Smooth muscle cell (in vitro differentiated cells): ENCODE results near the gene DCBLD1. TPM values are rescaled to one million over a fixed set of nuclear protein-coding genes. Genes with fewer than 3 reads are reported as not detected.
A peak's percentile ranks its signal among the peaks of the same experiment; 100 is the strongest.

ENCODE experiments used
- DNase-seq: peaks from one replicate; lab custom pipeline; 2025; ENCODE audit not compliant: unreplicated experiment; lab: John Stamatoyannopoulos, UW
- H2AFZ ChIP-seq: fragments of 200-600 bp; sonication (generic); 2 replicates; pipeline ENCODE4 v1.6.0; 2016; ENCODE audit warnings: antibody characterized with exemption, low read depth, mild to moderate bottlenecking
- H3F3A ChIP-seq: fragments of 200-600 bp; sonication (generic); 2 replicates; pipeline ENCODE4 v1.6.0; 2017; ENCODE audit warnings: antibody characterized with exemption, low read depth
- H3K27ac ChIP-seq: fragments of 200-600 bp; sonication (generic); 2 replicates; pipeline ENCODE4 v1.5.1; 2016; ENCODE audit warnings: low read depth, mild to moderate bottlenecking
- H3K27me3 ChIP-seq: fragments of 200-600 bp; sonication (generic); 2 replicates; pipeline ENCODE4 v1.6.1; 2016; ENCODE audit warnings: low read depth, mild to moderate bottlenecking
- H3K36me3 ChIP-seq: fragments of 200-600 bp; sonication (generic); 2 replicates; pipeline ENCODE4 v1.5.1; 2016; ENCODE audit warnings: low read depth
- H3K4me1 ChIP-seq: fragments of 200-600 bp; sonication (generic); 2 replicates; pipeline ENCODE4 v1.5.1; 2016; ENCODE audit warnings: low read depth
- H3K4me2 ChIP-seq: fragments of 200-600 bp; sonication (generic); 2 replicates; pipeline ENCODE4 v1.6.0; 2016; ENCODE audit warnings: mild to moderate bottlenecking
- H3K4me3 ChIP-seq: fragments of 200-600 bp; sonication (generic); 2 replicates; pipeline ENCODE4 v1.5.1; 2016; ENCODE audit warnings: mild to moderate bottlenecking
- H3K79me2 ChIP-seq: fragments of 200-600 bp; sonication (generic); 2 replicates; pipeline ENCODE4 v1.6.0; 2016; ENCODE audit warnings: low read depth, mild to moderate bottlenecking
- H3K9ac ChIP-seq: fragments of 200-600 bp; sonication (generic); 2 replicates; pipeline ENCODE4 v1.6.0; 2016; ENCODE audit warnings: low read depth
- H3K9me3 ChIP-seq: fragments of 200-600 bp; sonication (generic); replicated peaks from 2 replicates; pipeline ENCODE4 v1.5.1; 2016; ENCODE audit warnings: low read depth
- H4K20me1 ChIP-seq: fragments of 200-600 bp; sonication (generic); 2 replicates; pipeline ENCODE4 v1.6.0; 2016; ENCODE audit warnings: low read depth
- WGBS: methylation state at CpG from one replicate; pipeline ENCODE4 v1.1.7; 2016; ENCODE audit warnings: low lambda C conversion rate; 5-methylcytosine and 5-hydroxymethylcytosine counted together
- polyA plus RNA-seq: library from polyadenylated mRNA; unstranded; fragments of >200 nt; fragmentation: Nextera tagmentation; extraction: Ambion mirVana; gene quantifications from 2 replicates; pipeline ENCODE4 v1.2.1, GENCODE V29; 2016
- total RNA-seq: library from RNA; depleted of rRNA; stranded (reverse); fragments of >200 nt; gene quantifications from 2 replicates; pipeline ENCODE4 v1.2.3, GENCODE V29; 2014
- TF ChIP-seq, protein P1 (sequence below): fragments of 200-600 bp; sonication (generic); IDR thresholded peaks from 2 replicates; pipeline ENCODE4 v1.5.1; 2017; ENCODE audit warnings: borderline replicate concordance, mild to moderate bottlenecking, antibody characterized with exemption; ENCODE audit not compliant: insufficient read depth, poor library complexity, severe bottlenecking

The DCBLD1 gene
- total and polyA plus RNA-seq, 2 experiments from 2014 or later, result 44.6 to 82.1 TPM

DNA sequence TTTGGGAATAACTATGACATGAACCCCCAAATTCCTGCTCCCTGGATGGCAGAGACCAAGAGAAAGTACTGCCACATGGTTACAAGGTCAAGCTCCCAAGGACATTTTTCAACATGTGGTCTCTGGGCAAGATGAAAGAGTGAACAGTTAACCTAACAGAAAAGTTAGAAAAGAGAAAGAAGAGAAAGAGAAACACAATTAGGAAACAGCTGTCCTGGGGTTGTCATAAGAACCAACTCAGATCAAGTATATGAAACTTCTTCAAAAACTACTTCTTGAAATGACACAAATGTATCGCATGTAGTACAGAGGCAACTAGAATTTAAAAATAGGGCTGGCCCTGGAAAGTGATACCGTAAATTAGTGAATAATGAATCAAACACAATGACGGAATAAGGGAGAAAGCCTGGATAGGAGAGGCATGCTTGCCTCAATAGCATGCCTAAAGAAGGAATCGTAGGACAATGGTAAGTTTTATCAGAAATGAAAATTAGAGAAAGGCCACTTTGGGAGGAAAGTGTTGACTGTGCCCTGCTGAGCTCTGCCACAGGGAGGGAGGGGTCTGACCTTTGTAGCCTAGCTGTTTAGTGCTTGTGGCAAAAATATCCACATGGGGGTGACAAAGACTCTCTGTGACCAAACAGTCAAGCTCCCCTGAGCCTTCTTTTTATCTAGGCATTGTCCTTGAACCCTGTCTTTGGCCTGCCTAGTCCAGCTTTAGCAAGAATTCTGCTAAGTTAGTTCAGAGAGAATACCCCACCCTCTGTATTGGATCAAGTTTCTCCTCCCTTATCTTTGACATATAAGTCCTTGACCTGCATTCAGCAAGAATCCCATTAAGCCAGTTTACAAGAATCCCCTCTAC, 4.3 kb upstream of the DCBLD1 start:
- no peaks in the 10 kb centered on the region for H4K20me1 ChIP-seq
- no peak overlapping the region for H2AFZ ChIP-seq
- no peak for DNase-seq
- TF ChIP-seq, protein P1, sequence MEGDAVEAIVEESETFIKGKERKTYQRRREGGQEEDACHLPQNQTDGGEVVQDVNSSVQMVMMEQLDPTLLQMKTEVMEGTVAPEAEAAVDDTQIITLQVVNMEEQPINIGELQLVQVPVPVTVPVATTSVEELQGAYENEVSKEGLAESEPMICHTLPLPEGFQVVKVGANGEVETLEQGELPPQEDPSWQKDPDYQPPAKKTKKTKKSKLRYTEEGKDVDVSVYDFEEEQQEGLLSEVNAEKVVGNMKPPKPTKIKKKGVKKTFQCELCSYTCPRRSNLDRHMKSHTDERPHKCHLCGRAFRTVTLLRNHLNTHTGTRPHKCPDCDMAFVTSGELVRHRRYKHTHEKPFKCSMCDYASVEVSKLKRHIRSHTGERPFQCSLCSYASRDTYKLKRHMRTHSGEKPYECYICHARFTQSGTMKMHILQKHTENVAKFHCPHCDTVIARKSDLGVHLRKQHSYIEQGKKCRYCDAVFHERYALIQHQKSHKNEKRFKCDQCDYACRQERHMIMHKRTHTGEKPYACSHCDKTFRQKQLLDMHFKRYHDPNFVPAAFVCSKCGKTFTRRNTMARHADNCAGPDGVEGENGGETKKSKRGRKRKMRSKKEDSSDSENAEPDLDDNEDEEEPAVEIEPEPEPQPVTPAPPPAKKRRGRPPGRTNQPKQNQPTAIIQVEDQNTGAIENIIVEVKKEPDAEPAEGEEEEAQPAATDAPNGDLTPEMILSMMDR, result peak; percentile 15
- no peaks in the 10 kb centered on the region for H3K79me2 ChIP-seq
- H3K9me3 ChIP-seq, result no peaks in the 10 kb centered on the region
- H3K4me3 ChIP-seq, result no peak overlapping the region
- no peaks in the 10 kb centered on the region for H3K27me3 ChIP-seq
- H3K9ac ChIP-seq, result no peak overlapping the region
- WGBS, result 86% methylated on average over 4 of the region's 4 CpGs
- no peaks in the 10 kb centered on the region for H3K4me1 ChIP-seq
- H3F3A ChIP-seq, result peaks cover 17% of the 10 kb centered on the region
- no peak overlapping the region for H3K4me2 ChIP-seq
- H3K36me3 ChIP-seq, result no peaks in the 10 kb centered on the region
- H3K27ac ChIP-seq, result no peak overlapping the region

GRCh38 chr6:117478853-117479231, 3.6 kb upstream of the DCBLD1 start:
- no peak overlapping the region for H3K9ac ChIP-seq
- H2AFZ ChIP-seq, result no peak overlapping the region
- TF ChIP-seq, protein P1, result no peak
- H3K4me3 ChIP-seq, result no peak overlapping the region
- H3K27ac ChIP-seq, result no peak overlapping the region
- DNase-seq, result no peak
- WGBS, result 90% methylated on average over 6 of the region's 6 CpGs
- peaks cover 5% of the 10 kb centered on the region for H3K79me2 ChIP-seq
- H3K9me3 ChIP-seq, result no peaks in the 10 kb centered on the region
- H3K36me3 ChIP-seq, result no peaks in the 10 kb centered on the region
- H4K20me1 ChIP-seq, result peaks cover 4% of the 10 kb centered on the region
- peaks cover 17% of the 10 kb centered on the region for H3F3A ChIP-seq
- H3K4me2 ChIP-seq, result no peak overlapping the region
- no peaks in the 10 kb centered on the region for H3K27me3 ChIP-seq
- H3K4me1 ChIP-seq, result peaks cover 4% of the 10 kb centered on the region

GRCh38 chr6:117480651-117481050, 1.8 kb upstream of the DCBLD1 start:
- H3K4me1 ChIP-seq, result peaks cover 14% of the 10 kb centered on the region
- H3K9ac ChIP-seq, result no peak overlapping the region
- H3F3A ChIP-seq, result peaks cover 17% of the 10 kb centered on the region
- H3K27ac ChIP-seq, result no peak overlapping the region
- DNase-seq, result no peak
- H4K20me1 ChIP-seq, result peaks cover 22% of the 10 kb centered on the region
- no peaks in the 10 kb centered on the region for H3K27me3 ChIP-seq
- H3K4me3 ChIP-seq, result no peak overlapping the region
- no peaks in the 10 kb centered on the region for H3K9me3 ChIP-seq
- peak overlapping the region; percentile 98 for H3K4me2 ChIP-seq
- WGBS, result 82% methylated on average over 3 of the region's 3 CpGs
- TF ChIP-seq, protein P1, result no peak
- peaks cover 23% of the 10 kb centered on the region for H3K79me2 ChIP-seq
- H3K36me3 ChIP-seq, result no peaks in the 10 kb centered on the region
- no peak overlapping the region for H2AFZ ChIP-seq
